ENCODE measurements around the gene ACTG1. TPM values are rescaled to one million over a fixed set of nuclear protein-coding genes. Genes with fewer than 3 reads are reported as not detected.

ACTG1 gene
- total and polyA plus RNA-seq, 7 donors: 150 to 620 (median 405) TPM

GRCh38 chr17:81518113-81518784, 5.7 kb upstream of the ACTG1 start:
- H3K27ac ChIP-seq: no peak overlapping the region
- peak overlapping the region; percentile 63 for H3K4me3 ChIP-seq
- H3K27me3 ChIP-seq (ENCODE audit: insufficient read depth in 3 of 3, low read length in 2 of 3): peaks cover 0 to 20% (median 4%) of the 10 kb centered on the region in 3 donors
- WGBS, 3 donors: 35 to 43% (median 43%) methylated on average over 20 to 24 of the region's 24 CpGs
- H3K9me3 ChIP-seq: no peaks in the 10 kb centered on the region
- no peaks in the 10 kb centered on the region for H3K36me3 ChIP-seq (ENCODE audit: insufficient read depth in 1 of 2, low read depth in 1 of 2)
- no peak for ATAC-seq
- TF ChIP-seq CTCF (IDR thresholded peaks at IDR 0.05): no peak
- intact Hi-C loops (cut with DNase I): loop anchor here in 1 of 2 donors (5.0 kb wide), 1 partner anchor 34 kb away; the partner anchor contains the start of gene FAAP100
- peak in 1 of 2 donors; percentile 12 for DNase-seq
- peaks cover 44% of the 10 kb centered on the region for H3K4me1 ChIP-seq

DNA sequence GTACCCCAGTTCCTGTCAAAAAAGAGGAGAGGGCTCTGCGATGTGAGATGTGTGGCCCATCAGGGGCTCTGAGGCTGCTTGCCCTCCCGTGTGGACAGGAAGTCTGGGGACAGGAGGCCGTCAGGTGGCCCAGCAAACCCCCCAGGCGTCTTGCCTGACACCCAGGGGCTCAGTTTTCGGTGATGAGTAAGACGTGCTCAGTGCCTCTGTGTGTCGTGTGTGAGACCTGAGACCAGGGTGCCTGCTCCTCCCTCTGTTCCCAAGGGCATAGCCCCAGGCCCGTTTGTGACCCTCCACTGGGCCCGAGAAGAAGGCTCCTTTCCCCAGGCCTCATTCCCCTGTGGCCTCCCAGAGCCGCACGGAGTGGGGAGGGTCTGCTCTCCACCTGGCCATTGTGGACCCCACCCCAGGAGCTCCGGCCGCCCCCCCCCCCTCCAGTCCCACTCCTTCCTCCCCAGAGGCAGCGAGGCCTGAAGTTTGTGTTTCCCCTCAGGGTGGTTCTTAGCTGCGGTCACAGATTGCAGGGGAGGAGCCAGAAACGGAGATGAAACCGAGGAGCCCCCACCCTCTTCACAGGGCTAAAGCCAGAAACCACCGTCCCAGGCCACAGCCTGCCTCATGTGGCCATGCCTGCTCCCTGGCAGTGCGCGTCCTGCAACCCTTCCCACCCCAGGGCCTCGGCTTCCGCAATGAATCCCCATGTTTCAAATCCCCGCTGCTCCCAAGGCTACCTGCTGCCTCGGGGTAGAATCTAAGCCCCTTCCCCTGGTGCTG, 4.9 kb upstream of the ACTG1 start:
- intact Hi-C loops (cut with DNase I): loop anchor here in 1 of 2 donors (5.0 kb wide), 1 partner anchor 35 kb away; the partner anchor contains the start of gene FAAP100
- H3K27ac ChIP-seq: peak overlapping the region; percentile 41
- peaks cover 0 to 13% (median 4%) of the 10 kb centered on the region in 3 donors for H3K27me3 ChIP-seq (ENCODE audit: insufficient read depth in 3 of 3, low read length in 2 of 3)
- 73 to 75% (median 74%) methylated on average over 19 to 24 of the region's 24 CpGs for WGBS, 3 donors
- no peaks in the 10 kb centered on the region for H3K9me3 ChIP-seq
- peak overlapping the region; percentile 86 for H3K4me3 ChIP-seq
- no peaks in the 10 kb centered on the region for H3K36me3 ChIP-seq (ENCODE audit: insufficient read depth in 1 of 2, low read depth in 1 of 2)
- no peak for TF ChIP-seq CTCF (IDR thresholded peaks at IDR 0.05)
- peaks cover 44% of the 10 kb centered on the region for H3K4me1 ChIP-seq
- ATAC-seq (no peak), DNase-seq (peak; percentile 19 to 56)

GRCh38 chr17:81517009-81517338, 4.4 kb upstream of the ACTG1 start:
- TF ChIP-seq CTCF (IDR thresholded peaks at IDR 0.05): no peak
- peaks cover 0 to 9% (median 4%) of the 10 kb centered on the region in 3 donors for H3K27me3 ChIP-seq (ENCODE audit: insufficient read depth in 3 of 3, low read length in 2 of 3)
- DNase-seq (peak in 1 of 2 donors; percentile 21), ATAC-seq (no peak)
- H3K36me3 ChIP-seq (ENCODE audit: insufficient read depth in 1 of 2, low read depth in 1 of 2): peaks cover 0 to 2% of the 10 kb centered on the region in 2 donors
- no peaks in the 10 kb centered on the region for H3K9me3 ChIP-seq
- H3K27ac ChIP-seq: peak overlapping the region; percentile 41
- WGBS, 3 donors: 87 to 95% (median 92%) methylated on average over 7 to 9 of the region's 9 CpGs
- intact Hi-C loops (cut with DNase I): loop anchor here in 1 of 2 donors (5.0 kb wide), 1 partner anchor 35 kb away; the partner anchor contains the start of gene FAAP100
- peak overlapping the region; percentile 86 for H3K4me3 ChIP-seq
- peaks cover 44% of the 10 kb centered on the region for H3K4me1 ChIP-seq

DNA sequence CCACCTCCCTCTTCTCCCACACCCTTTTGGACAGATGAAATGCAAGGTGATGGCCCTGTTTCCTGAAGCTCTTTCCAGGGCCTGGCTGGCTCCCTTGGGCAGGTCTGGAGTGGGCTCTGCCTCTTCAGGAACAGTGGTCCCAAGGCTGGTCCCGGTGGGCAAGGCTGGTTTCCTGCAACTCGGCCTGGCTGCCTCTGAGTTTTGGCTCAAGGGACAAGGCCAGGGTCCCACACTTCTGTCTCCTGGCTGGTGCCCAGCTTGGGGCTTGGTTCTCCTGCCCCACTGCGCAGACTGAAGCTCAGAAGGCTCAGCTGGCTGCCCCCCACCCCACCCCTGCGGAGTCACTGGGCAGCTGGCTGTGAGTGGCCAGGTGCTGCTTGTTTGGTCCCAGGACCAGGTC, 3.8 kb upstream of the ACTG1 start:
- Histone ChIP-seq H3K4me3 (peak overlapping the region; percentile 86), H3K36me3 (ENCODE audit: insufficient read depth in 1 of 2, low read depth in 1 of 2) (peaks cover 2 to 7% of the 10 kb centered on the region in 2 donors), H3K9me3 (no peaks in the 10 kb centered on the region), H3K27me3 (ENCODE audit: insufficient read depth in 3 of 3, low read length in 2 of 3) (peaks cover 0 to 9% (median 4%) of the 10 kb centered on the region in 3 donors), H3K4me1 (peaks cover 44% of the 10 kb centered on the region), H3K27ac (peak overlapping the region; percentile 100)
- intact Hi-C loops (cut with DNase I): loop anchor here in 1 of 2 donors (5.0 kb wide), 1 partner anchor 36 kb away; the partner anchor contains the start of gene FAAP100
- ATAC-seq (no peak), DNase-seq (peak; percentile 22 to 52)
- WGBS, 3 donors: 82 to 88% (median 86%) methylated on average over 4 of the region's 4 CpGs
- no peak for TF ChIP-seq CTCF (IDR thresholded peaks at IDR 0.05)

All from psoas muscle (tissue), 8 donors.